ENCODE measurements around the gene ARHGAP1.

ARHGAP1 gene

GRCh38 chr11:46668480-46669085 is 31.8 kb downstream of the ARHGAP1 start:
- FAIRE-seq, result no peak
- DNase-seq (ENCODE audit: insufficient read length, low spot score), result no peak
- no peak for TF ChIP-seq POLR2A (IDR thresholded peaks at IDR 0.05; ENCODE audit: low read depth, low read length)
- no peak for TF ChIP-seq TAF1 (IDR thresholded peaks at IDR 0.05; ENCODE audit: low read depth, low read length)
- no peak for TF ChIP-seq POLR2AphosphoS5 (IDR thresholded peaks at IDR 0.05; ENCODE audit: low read depth, low read length)
- no peak for TF ChIP-seq PAX5 (IDR thresholded peaks at IDR 0.05; ENCODE audit: insufficient read depth, low read length, severe bottlenecking)
- TF ChIP-seq SPI1 (IDR thresholded peaks at IDR 0.05; ENCODE audit: low read depth, low read length), result no peak
- TF ChIP-seq POU2F2 (IDR thresholded peaks at IDR 0.05; ENCODE audit: low read depth, low read length), result no peak

DNA sequence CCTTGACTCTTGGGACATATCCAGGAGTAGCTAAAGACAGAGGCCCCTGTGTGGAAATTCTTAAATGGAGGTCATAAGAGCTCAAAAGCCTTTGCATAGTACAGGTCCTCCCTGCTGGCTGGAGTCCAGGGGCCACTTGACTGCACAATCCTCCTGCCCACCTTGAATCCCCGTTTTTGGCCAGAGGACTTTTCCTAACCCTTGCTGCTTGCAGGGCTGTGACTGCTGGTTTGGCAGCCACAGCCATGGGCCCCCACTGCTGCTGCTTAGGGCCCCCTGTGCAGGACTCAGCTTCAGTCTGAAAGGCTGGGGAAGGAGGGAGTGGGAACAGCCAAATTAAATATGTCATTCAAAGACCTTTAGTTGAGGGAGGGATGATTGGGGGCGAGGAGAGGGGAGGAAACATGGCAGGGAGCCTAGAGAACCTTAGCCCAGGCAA is 33.4 kb downstream of the ARHGAP1 start:
- TF ChIP-seq SPI1 (IDR thresholded peaks at IDR 0.05; ENCODE audit: low read depth, low read length) (no peak), PAX5 (IDR thresholded peaks at IDR 0.05; ENCODE audit: insufficient read depth, low read length, severe bottlenecking) (no peak)
- FAIRE-seq, result no peak
- no peak for DNase-seq (ENCODE audit: insufficient read length, low spot score)

DNA sequence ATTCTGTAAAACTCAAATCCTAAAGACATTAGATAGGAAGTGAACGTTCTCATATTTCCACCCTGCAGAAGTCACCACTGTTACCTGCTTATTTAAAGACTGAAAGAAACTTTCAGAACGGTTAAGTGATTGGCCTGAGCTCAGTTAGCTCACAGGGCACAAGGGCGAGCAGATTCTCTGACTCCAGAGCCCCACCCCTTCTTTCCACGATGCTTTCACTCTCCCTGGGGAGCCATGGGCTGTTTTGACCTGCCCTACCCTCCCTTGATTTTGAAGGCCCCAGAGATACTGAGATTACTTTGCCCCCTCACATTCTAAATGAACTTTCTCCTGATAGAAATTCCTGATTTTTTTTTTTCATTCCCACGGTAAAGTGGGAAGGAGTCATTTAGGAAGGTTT is 33.9 kb downstream of the ARHGAP1 start:
- DNase-seq (ENCODE audit: insufficient read length, low spot score), result no peak
- FAIRE-seq, result no peak
- no peak for TF ChIP-seq POU2F2 (IDR thresholded peaks at IDR 0.05; ENCODE audit: low read depth, low read length)
- TF ChIP-seq PAX5 (IDR thresholded peaks at IDR 0.05; ENCODE audit: insufficient read depth, low read length, severe bottlenecking), result no peak
- TF ChIP-seq SPI1 (IDR thresholded peaks at IDR 0.05; ENCODE audit: low read depth, low read length), result no peak
- TF ChIP-seq POLR2A (IDR thresholded peaks at IDR 0.05; ENCODE audit: low read depth, low read length), result no peak
- TF ChIP-seq TAF1 (IDR thresholded peaks at IDR 0.05; ENCODE audit: low read depth, low read length), result no peak
- no peak for TF ChIP-seq POLR2AphosphoS5 (IDR thresholded peaks at IDR 0.05; ENCODE audit: low read depth, low read length)

GRCh38 chr11:46665356-46665755 is 35.1 kb downstream of the ARHGAP1 start:
- TF ChIP-seq POLR2AphosphoS5 (IDR thresholded peaks at IDR 0.05; ENCODE audit: low read depth, low read length), result no peak
- no peak for TF ChIP-seq POU2F2 (IDR thresholded peaks at IDR 0.05; ENCODE audit: low read depth, low read length)
- TF ChIP-seq SPI1 (IDR thresholded peaks at IDR 0.05; ENCODE audit: low read depth, low read length), result no peak
- no peak for TF ChIP-seq TAF1 (IDR thresholded peaks at IDR 0.05; ENCODE audit: low read depth, low read length)
- TF ChIP-seq PAX5 (IDR thresholded peaks at IDR 0.05; ENCODE audit: insufficient read depth, low read length, severe bottlenecking), result no peak
- TF ChIP-seq POLR2A (IDR thresholded peaks at IDR 0.05; ENCODE audit: low read depth, low read length), result no peak
- DNase-seq (ENCODE audit: insufficient read length, low spot score) (no peak), FAIRE-seq (no peak)

DNA sequence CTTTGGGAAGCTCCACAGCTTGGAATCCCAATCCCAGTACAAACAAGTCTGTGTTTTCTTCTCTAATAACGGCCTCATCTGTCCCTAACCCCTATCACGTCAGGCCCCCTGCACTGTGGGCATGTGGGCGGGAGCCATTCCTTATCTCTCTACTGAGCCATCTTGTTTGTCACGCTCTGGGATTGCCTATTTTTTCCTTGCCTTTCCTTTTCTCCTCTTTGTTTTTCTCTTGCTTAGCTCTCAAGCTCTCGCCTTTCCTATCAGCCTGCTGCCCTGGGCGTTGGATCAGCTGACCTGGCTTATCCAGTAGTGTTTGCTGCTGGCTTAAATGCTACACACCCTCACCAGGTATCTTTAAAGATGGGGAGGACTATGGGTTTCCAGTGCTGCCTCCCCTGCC is 35.8 kb downstream of the ARHGAP1 start:
- TF ChIP-seq POU2F2 (IDR thresholded peaks at IDR 0.05; ENCODE audit: low read depth, low read length) (no peak), SPI1 (IDR thresholded peaks at IDR 0.05; ENCODE audit: low read depth, low read length) (no peak), POLR2A (IDR thresholded peaks at IDR 0.05; ENCODE audit: low read depth, low read length) (no peak), TAF1 (IDR thresholded peaks at IDR 0.05; ENCODE audit: low read depth, low read length) (no peak), POLR2AphosphoS5 (IDR thresholded peaks at IDR 0.05; ENCODE audit: low read depth, low read length) (no peak), PAX5 (IDR thresholded peaks at IDR 0.05; ENCODE audit: insufficient read depth, low read length, severe bottlenecking) (no peak)
- DNase-seq (ENCODE audit: insufficient read length, low spot score) (no peak), FAIRE-seq (no peak)

DNA sequence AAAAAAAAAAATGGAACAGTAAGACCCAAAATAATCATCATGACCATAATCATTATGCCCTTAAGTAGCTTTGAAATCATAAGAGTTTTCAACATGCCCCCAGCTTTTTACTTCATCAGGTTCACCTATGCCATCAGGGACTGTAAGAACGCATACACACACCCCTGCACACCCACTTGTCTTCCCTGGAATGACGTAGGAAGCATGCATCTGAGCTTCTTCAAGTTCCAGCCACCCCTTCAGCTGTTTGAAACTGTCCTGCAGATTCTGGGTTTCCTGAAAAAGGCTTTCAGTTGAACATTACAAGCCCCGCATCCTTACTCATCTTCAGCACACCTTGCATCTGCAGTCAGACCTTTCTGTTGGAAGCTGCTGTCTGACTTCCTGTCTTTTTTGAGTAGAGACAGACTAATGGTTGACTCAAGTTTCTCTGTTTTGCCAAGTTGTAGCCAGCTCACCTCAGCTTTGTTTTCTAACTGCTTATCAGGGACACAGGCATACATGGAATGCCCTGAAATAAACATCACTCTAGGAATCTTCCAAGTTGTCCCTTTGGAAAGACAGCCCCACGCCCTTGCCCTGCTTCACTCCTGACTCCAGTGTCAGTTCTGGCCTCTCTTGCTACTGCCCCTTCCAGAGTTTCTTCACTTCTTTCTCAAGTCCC is 37.0 kb downstream of the ARHGAP1 start:
- DNase-seq (ENCODE audit: insufficient read length, low spot score) (no peak), FAIRE-seq (no peak)
- no peak for TF ChIP-seq POLR2AphosphoS5 (IDR thresholded peaks at IDR 0.05; ENCODE audit: low read depth, low read length)
- no peak for TF ChIP-seq TAF1 (IDR thresholded peaks at IDR 0.05; ENCODE audit: low read depth, low read length)
- TF ChIP-seq SPI1 (IDR thresholded peaks at IDR 0.05; ENCODE audit: low read depth, low read length), result no peak
- TF ChIP-seq PAX5 (IDR thresholded peaks at IDR 0.05; ENCODE audit: insufficient read depth, low read length, severe bottlenecking), result no peak
- no peak for TF ChIP-seq POLR2A (IDR thresholded peaks at IDR 0.05; ENCODE audit: low read depth, low read length)
- TF ChIP-seq POU2F2 (IDR thresholded peaks at IDR 0.05; ENCODE audit: low read depth, low read length), result no peak

GRCh38 chr11:46662366-46662765 is 38.1 kb downstream of the ARHGAP1 start:
- no peak for TF ChIP-seq PAX5 (IDR thresholded peaks at IDR 0.05; ENCODE audit: insufficient read depth, low read length, severe bottlenecking)
- no peak for TF ChIP-seq SPI1 (IDR thresholded peaks at IDR 0.05; ENCODE audit: low read depth, low read length)
- TF ChIP-seq TAF1 (IDR thresholded peaks at IDR 0.05; ENCODE audit: low read depth, low read length), result no peak
- TF ChIP-seq POU2F2 (IDR thresholded peaks at IDR 0.05; ENCODE audit: low read depth, low read length), result no peak
- TF ChIP-seq POLR2A (IDR thresholded peaks at IDR 0.05; ENCODE audit: low read depth, low read length), result no peak
- no peak for TF ChIP-seq POLR2AphosphoS5 (IDR thresholded peaks at IDR 0.05; ENCODE audit: low read depth, low read length)
- no peak for FAIRE-seq
- DNase-seq (ENCODE audit: insufficient read length, low spot score), result no peak

GRCh38 chr11:46661836-46662235 is 38.6 kb downstream of the ARHGAP1 start:
- no peak for DNase-seq (ENCODE audit: insufficient read length, low spot score)
- no peak for FAIRE-seq
- TF ChIP-seq POLR2A (IDR thresholded peaks at IDR 0.05; ENCODE audit: low read depth, low read length) (no peak), TAF1 (IDR thresholded peaks at IDR 0.05; ENCODE audit: low read depth, low read length) (no peak), POU2F2 (IDR thresholded peaks at IDR 0.05; ENCODE audit: low read depth, low read length) (no peak), SPI1 (IDR thresholded peaks at IDR 0.05; ENCODE audit: low read depth, low read length) (no peak), POLR2AphosphoS5 (IDR thresholded peaks at IDR 0.05; ENCODE audit: low read depth, low read length) (no peak), PAX5 (IDR thresholded peaks at IDR 0.05; ENCODE audit: insufficient read depth, low read length, severe bottlenecking) (no peak)

GRCh38 chr11:46659908-46660307 is 40.5 kb downstream of the ARHGAP1 start:
- no peak for FAIRE-seq
- no peak for DNase-seq (ENCODE audit: insufficient read length, low spot score)
- TF ChIP-seq POLR2AphosphoS5 (IDR thresholded peaks at IDR 0.05; ENCODE audit: low read depth, low read length) (no peak), TAF1 (IDR thresholded peaks at IDR 0.05; ENCODE audit: low read depth, low read length) (no peak), POLR2A (IDR thresholded peaks at IDR 0.05; ENCODE audit: low read depth, low read length) (no peak), SPI1 (IDR thresholded peaks at IDR 0.05; ENCODE audit: low read depth, low read length) (no peak), POU2F2 (IDR thresholded peaks at IDR 0.05; ENCODE audit: low read depth, low read length) (no peak), PAX5 (IDR thresholded peaks at IDR 0.05; ENCODE audit: insufficient read depth, low read length, severe bottlenecking) (no peak)

Data from GM12891 (cell line).